Measurements from ENCODE around the gene HES5.

The HES5 gene

DNA sequence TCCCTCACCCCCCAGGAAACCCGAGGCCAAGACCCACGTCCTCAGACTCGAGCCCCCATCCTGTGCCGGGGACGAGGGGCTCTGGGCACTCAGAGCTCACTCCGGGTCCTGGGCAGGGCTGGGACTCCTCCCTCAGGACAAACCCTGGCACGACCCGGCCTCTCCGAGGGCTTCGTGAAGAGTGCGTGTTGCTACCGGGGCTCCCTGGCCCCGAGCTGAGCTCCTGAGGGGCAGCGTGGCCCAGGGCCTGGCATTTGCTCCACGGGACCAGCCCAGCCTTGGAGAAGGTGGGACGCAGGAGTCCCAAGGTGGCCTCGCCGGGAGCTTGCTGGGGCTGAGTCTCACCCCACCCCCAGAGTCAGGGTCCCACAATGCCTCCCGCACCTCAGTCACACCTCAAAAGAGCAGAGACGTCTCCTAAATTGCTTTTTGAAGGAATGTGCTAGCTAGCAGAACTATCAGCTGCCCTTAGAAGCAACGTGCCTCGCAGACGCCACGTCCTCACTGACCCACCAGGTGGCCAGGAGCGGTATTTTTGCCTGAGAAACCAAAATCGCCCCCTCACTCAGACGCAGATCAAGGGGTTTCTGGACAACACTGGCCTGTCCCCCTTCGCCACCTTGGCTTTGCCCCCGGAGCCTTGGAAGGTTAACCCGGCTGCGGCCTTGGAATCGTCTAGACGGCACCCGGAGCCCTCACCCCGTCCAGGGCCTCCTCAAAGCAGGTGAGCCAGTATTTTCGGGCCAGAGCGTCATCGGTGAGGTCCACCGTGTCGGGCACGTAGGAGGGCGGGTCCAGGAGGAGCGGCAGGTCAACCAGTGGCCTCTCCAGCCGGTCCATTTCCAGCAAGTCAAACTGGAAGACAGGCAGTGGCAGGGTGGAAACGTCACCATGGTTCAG lies 14.9 kb downstream of the HES5 start:
- no peak for DNase-seq (ENCODE audit: low read depth)

GRCh38 chr1:2513939-2514652 lies 16.0 kb downstream of the HES5 start:
- no peak for DNase-seq (ENCODE audit: low read depth)

DNA sequence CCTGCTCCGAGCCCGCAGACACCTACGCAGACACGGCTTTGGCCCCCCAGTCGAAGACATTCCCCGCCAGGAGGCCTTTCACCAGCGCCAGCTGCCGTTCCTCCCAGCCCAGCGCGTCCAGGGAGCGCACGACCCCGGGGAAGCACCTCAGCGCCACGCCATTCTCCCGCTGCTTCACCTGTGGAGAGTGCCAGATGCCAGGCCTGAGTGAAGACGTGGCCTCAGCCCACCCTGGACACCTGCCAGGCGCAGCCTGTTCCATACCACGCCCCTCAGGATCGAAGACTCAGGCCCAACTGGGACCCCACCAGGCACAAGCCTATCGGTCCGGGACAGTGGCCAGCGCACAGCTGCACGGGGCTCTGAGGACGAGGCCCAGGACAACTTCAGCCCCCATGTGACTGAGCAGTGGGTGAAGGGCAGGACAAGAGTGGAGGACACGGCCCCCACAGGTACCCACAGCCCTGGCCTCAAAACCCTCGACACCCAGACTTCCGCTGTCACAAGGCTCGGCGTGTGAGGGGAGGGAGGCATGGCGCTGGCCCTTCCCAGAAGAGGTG lies 17.1 kb downstream of the HES5 start:
- no peak for DNase-seq (ENCODE audit: low read depth)

DNA sequence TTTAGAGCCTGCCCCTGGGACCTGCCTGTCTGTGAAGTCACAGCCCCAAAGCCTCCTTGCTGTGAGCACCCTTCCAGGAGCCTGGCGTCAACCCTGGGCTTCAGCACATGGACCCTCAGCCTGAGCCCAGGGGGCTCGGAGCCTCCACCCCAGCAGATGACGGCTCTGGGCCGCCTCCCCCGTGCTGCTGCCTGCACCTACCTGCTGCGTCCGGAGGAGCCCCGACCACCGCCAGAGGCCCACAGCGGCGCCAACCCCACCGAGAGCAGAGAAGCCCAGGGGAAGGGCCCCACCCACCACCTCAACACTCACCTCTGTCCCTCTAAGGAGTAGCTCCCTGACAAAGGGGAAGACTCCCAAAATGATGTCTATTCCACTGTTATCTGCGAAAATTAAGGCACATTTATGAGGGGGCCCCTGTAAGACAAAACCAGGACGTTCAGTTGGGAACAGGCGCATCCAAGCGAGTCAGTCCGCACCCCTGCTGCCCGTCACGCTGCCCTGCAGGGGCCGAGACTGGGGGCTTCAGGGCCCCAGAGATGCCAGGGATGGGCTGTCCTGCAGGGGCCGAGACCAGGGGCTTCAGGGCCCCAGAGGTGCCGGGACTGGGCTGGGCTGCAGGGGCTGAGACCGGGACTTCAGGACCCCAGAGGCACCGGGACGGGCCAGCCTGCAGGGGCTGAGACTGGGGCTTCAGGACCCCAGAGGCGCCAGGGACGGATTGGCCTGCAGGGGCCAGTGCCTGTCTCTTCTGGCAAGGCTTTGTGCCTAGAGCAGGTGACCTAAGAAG lies 19.5 kb downstream of the HES5 start:
- DNase-seq (ENCODE audit: low read depth) = no peak

DNA sequence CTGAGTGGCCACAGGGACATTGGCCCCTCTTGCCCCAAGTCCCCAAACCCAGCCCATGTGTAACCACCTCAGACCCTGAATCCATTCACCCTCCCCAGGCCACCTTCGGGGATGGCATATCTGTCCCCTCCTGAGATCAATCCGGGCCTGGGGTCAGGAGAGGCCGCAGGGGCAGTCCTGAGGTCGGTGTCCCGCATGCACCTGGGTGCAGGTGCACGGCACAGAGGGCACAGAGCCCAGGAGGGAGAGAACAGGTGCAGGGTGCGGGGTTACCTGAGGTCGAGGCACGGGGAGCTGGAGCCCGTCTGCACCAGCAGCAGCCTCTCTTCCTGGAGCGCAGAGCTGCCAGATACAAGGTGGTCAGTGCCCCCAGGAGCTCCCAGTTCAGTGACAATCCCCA lies 20.5 kb downstream of the HES5 start:
- no peak for DNase-seq (ENCODE audit: low read depth)

- DNase-seq (ENCODE audit: low read depth) = no peak
Measured at GRCh38 chr1:2508751-2509150, 21.3 kb downstream of the HES5 start.

DNA sequence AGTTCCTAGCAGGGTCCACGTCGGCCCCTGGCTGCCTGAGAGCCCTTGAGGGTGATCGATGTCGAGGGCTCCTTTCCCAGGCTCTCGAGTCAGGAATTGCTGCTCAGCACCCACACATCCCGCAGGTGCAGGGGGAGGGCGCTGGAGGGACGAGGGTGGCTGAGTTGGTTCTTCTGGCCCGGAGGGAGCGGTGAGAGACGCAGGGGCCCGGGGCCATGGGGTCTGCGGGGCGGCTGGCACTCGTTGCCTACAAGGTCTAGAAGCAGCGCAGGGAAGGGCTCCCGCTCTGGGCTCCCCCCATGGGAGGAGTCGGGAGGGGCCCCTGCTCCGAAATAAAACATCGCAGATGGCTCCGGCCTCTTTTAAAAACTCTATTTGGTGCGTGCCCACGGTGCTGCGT lies 21.9 kb downstream of the HES5 start:
- DNase-seq (ENCODE audit: low read depth) = no peak

- DNase-seq (ENCODE audit: low read depth) = no peak
Measured at GRCh38 chr1:2507744-2508155, 22.3 kb downstream of the HES5 start.

DNA sequence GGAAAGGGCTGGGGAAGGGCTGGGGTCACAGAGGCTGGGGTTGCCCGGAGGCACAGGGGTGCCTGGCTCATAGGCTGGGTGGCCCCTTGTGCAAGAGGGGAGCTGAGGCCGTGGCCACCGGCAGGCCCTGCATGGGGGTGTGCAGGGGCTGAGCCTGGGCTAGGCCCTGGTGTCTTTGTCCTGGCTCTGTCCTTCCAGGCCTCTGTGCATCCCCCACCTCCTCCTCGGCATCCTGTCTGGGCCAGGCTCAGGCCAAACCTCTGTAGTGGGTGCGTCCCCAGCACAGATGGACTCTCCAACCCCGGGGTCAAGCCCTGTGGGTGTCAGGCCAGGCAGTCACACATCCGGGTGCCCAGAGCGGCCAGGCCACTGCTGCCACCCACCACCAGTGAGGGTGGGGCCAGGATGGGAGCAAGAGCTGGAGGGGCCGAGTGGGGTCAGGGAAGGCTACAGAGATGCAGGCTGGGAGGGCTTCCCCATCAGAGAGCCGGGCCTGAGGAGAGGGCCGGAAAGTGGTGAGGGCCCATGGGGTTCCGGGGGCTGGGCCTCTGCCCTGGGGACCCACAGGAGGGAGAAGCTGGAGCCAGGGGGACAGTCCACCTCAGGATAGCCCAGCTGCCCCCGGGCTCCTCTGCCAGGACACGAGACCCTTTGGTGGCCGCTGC lies 23.0 kb downstream of the HES5 start:
- DNase-seq (ENCODE audit: low read depth) = no peak

DNA sequence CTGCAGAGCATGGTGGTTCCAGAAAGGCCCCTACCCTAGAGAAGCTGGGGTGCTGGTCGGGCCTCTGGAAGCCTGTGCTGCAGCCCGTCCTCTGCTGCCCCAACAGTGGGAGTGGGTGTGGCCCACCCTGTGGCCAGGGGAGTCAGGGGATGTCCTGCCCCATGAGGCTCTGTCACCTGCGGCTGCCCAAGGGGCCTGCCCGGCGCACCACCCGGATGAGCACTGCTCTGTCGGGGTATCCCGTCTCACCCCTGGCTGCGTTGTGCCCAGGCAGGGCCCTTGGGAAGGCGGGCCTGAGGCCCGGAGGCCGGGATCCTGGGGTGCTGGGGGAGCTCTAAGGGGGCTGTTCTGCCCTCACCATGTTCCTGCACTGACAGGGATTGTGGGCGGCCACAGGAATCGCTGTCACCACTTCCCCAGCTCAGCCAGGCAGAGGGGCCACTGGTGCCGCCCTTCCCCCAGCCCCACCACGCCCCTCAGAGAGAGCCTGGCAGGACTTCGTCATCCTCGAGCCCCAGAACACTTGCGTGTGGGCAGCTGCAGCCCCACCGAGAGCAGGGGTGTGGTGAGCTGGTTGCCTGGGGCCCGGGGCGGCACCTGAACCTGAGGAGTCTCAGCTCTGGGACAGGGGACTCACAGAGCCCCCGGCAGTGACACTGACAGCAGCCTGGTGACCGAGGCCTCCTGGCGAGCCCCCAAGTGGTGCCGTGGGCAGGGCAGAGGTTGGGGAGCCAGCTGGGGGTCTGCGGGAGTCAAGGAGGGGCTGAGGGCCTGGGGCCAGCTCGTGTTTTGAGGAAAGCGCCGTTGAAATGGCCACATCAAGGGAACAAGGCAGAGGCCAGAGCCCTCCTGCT lies 23.8 kb downstream of the HES5 start:
- no peak for DNase-seq (ENCODE audit: low read depth)

GRCh38 chr1:2505461-2505994 lies 24.5 kb downstream of the HES5 start:
- DNase-seq (ENCODE audit: low read depth) = no peak

GRCh38 chr1:2504949-2505272 lies 25.2 kb downstream of the HES5 start:
- DNase-seq (ENCODE audit: low read depth) = no peak

DNA sequence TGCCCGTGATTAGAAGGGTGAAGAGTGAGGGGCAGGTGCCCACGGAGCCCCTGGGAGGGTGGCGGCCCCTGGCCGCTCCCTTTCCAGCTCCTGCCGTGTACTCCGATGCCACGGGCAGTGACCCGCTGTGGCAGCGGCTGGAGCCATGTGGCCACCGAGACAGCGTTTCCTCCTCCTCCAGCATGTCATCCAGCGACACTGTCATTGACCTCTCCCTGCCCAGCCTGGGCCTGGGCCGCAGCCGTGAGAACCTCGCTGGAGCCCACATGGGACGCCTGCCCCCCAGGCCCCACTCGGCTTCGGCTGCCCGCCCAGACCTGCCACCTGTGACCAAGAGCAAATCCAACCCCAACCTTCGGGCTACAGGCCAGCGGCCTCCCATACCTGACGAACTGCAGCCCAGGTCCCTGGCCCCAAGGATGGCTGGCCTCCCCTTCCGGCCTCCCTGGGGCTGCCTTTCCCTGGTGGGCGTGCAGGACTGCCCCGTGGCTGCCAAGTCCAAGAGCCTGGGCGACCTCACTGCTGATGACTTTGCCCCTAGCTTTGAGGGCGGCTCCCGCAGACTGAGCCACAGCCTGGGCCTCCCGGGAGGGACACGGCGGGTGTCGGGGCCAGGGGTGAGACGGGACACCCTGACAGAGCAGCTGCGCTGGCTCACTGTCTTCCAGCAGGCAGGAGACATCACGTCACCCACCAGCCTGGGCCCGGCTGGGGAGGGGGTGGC lies 25.7 kb downstream of the HES5 start:
- DNase-seq (ENCODE audit: low read depth) = no peak

GRCh38 chr1:2503554-2504224 lies 26.4 kb downstream of the HES5 start:
- no peak for DNase-seq (ENCODE audit: low read depth)

DNA sequence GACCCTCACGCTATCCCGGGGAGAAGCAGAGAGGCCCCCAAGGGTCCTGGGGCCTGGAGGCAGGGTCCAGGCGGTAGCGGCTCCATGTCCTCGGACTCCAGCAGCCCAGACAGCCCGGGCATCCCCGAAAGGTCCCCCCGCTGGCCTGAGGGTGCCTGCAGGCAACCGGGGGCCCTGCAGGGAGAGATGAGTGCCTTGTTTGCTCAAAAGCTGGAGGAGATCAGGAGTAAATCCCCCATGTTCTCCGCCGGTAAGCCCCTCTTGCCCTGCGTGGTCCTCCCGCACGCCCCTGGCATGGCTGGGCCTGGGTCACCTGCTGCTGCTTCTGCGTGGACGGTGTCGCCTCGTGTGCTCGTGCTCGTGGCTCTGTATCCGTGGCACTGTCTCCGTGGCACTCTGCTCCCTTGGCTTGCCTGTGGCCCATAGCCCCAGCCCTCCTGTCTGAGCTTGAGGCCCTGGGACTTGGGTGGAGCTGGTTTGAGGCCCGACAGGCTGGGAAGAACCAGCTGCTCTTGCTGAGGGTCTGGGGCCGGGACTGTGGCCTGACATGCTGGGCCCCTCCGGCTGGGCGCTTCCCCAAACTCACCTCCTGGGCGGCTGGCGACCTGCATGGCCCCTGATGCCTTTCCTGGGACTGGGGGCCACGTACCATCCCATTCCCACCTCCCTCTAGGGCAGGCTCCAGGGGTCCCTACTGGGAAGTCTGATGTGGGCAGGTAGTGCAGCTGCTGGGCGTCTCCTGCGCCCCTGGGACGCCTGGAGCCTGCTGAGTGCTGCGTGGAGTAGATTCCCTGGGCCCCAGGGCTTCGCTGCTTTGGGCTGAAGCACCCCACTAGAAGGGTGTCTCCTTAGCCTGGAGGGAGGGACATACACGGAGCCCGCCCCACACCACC lies 27.2 kb downstream of the HES5 start:
- no peak for DNase-seq (ENCODE audit: low read depth)

DNA sequence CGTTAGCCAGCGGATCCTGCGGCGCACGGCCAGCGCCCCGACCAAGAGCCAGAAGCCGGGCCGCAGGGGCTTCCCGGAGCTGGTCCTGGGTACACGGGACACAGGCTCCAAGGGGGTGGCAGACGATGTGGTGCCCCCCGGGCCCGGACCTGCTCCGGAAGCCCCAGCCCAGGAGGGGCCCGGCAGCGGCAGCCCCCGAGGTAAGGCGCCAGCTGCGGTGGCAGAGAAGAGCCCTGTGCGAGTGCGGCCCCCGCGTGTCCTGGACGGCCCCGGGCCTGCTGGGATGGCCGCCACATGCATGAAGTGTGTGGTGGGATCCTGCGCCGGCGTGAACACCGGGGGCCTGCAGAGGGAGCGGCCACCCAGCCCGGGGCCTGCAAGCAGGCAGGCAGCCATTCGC lies 27.9 kb downstream of the HES5 start:
- DNase-seq (ENCODE audit: low read depth) = no peak

- no peak for DNase-seq (ENCODE audit: low read depth)
Measured at GRCh38 chr1:2501820-2502119, 28.3 kb downstream of the HES5 start.

- no peak for DNase-seq (ENCODE audit: low read depth)
Measured at GRCh38 chr1:2501041-2501819, 28.8 kb downstream of the HES5 start.

Measured in T follicular helper cell (primary cell).